ENCODE measurements around the gene CASP8AP2. TPM values are rescaled to one million over a fixed set of nuclear protein-coding genes. Genes with fewer than 3 reads are reported as not detected.
"Not testable (repeated sequence)": the region's sequence is repeated elsewhere in the genome, so short reads cannot be mapped to it uniquely, and the experiment has no call there.

CASP8AP2 gene
- total RNA-seq (2022) (11.3 and 11.5 TPM in 2 replicates), Bru-seq, nascent RNA (percentile 67 among the genes with signal in this experiment), BruChase-seq, experiment 1, labeled RNA remaining after a 6-hour chase (percentile 75 among the genes with signal in this experiment), BruChase-seq, experiment 2, labeled RNA remaining after a 2-hour chase (percentile 84 among the genes with signal in this experiment)
- long read RNA-seq, partial matches to known transcripts = 0 of 4 reads
- long read RNA-seq, other reads (novel, unspliced or antisense) = 4 of 4 reads

- POLR2A ChIA-PET = interaction anchor here (0.6 to 4.1 kb wide), 19 partner anchors 10 to 1418 kb away, joined by 3 to 131 read pairs (median 4); partner anchors contain the start of genes LYRM2, MAP3K7, MDN1 and PNRC1
- no peak for TF ChIP-seq CTCF (IDR thresholded peaks at IDR 0.05; ENCODE audit: unreplicated experiment)
- H3K27ac Mint-ChIP-seq (ENCODE audit: low read depth, unreplicated experiment) = peak within 1 kb of the TSS; percentile 73
- H3K9me3 Mint-ChIP-seq (ENCODE audit: unreplicated experiment) = no peaks in the 10 kb centered on the region
- peaks cover 28% of the 10 kb centered on the region for H3K36me3 Mint-ChIP-seq (ENCODE audit: insufficient read depth, unreplicated experiment)
- CTCF ChIA-PET = interaction anchor here (0.5 to 1.7 kb wide), 2 partner anchors 10 to 111 kb away, joined by 3 to 12 read pairs; partner anchors contain the start of gene MDN1
- DNase-seq (ENCODE audit: unreplicated experiment) = peak; percentile 99
- no peaks in the 10 kb centered on the region for H3K27me3 Mint-ChIP-seq (ENCODE audit: insufficient read depth, unreplicated experiment)
- peaks cover 7% of the 10 kb centered on the region for H3K4me1 Mint-ChIP-seq (ENCODE audit: insufficient read depth, unreplicated experiment)
- BruUV-seq (replicated peaks) = no TSS peak
- peak within 1 kb of the TSS; percentile 100 for H3K4me3 Mint-ChIP-seq (ENCODE audit: unreplicated experiment)
- intact Hi-C loops (cut with micrococcal nuclease) = no loop called here
These were observed at the start of gene CASP8AP2 for GRCh38 chr6:89829472-89830169. CASP8AP2 (plus strand) TSS chr6:89829880.

GRCh38 chr6:89781070-89782034, 48.3 kb upstream of the CASP8AP2 start:
- CTCF ChIA-PET = no interaction called here

GRCh38 chr6:89782222-89782621, 47.5 kb upstream of the CASP8AP2 start:
- DNase-seq (ENCODE audit: unreplicated experiment) = no peak
- CTCF ChIA-PET = interaction anchor here (0.8 kb wide), 1 partner anchor 14 kb away, joined by 3 read pairs; no protein-coding TSS in a partner anchor
- TF ChIP-seq CTCF (IDR thresholded peaks at IDR 0.05; ENCODE audit: unreplicated experiment) = no peak

More at GRCh38 chr6:89781070-89782034, 48.3 kb upstream of the CASP8AP2 start:
- H3K9me3 Mint-ChIP-seq (ENCODE audit: unreplicated experiment) = no peaks in the 10 kb centered on the region
- no peak overlapping the region for H3K4me3 Mint-ChIP-seq (ENCODE audit: unreplicated experiment)
- H3K27ac Mint-ChIP-seq (ENCODE audit: low read depth, unreplicated experiment) = peak overlapping the region; percentile 49
- peaks cover 78% of the 10 kb centered on the region for H3K36me3 Mint-ChIP-seq (ENCODE audit: insufficient read depth, unreplicated experiment)
- BruUV-seq (replicated peaks) = no TSS peak
- intact Hi-C loops (cut with micrococcal nuclease) = no loop called here
- POLR2A ChIA-PET = interaction anchor here (0.7 kb wide), 2 partner anchors 48 to 84 kb away, joined by 3 read pairs; partner anchors contain the start of gene CASP8AP2
- no peak for DNase-seq (ENCODE audit: unreplicated experiment)
- no peaks in the 10 kb centered on the region for H3K27me3 Mint-ChIP-seq (ENCODE audit: insufficient read depth, unreplicated experiment)
- no peaks in the 10 kb centered on the region for H3K4me1 Mint-ChIP-seq (ENCODE audit: insufficient read depth, unreplicated experiment)
- no peak for TF ChIP-seq CTCF (IDR thresholded peaks at IDR 0.05; ENCODE audit: unreplicated experiment)

GRCh38 chr6:89783293-89783692, 46.4 kb upstream of the CASP8AP2 start:
- H3K4me3 Mint-ChIP-seq (ENCODE audit: unreplicated experiment); H3K4me1 Mint-ChIP-seq (ENCODE audit: insufficient read depth, unreplicated experiment); BruUV-seq (replicated peaks); H3K27ac Mint-ChIP-seq (ENCODE audit: low read depth, unreplicated experiment); H3K9me3 Mint-ChIP-seq (ENCODE audit: unreplicated experiment); intact Hi-C loops (cut with micrococcal nuclease); DNase-seq (ENCODE audit: unreplicated experiment); H3K27me3 Mint-ChIP-seq (ENCODE audit: insufficient read depth, unreplicated experiment): not testable (repeated sequence)
- CTCF ChIA-PET = interaction anchor here (0.7 kb wide), 1 partner anchor 20 kb away, joined by 3 read pairs; no protein-coding TSS in a partner anchor
- peaks cover 80% of the 10 kb centered on the region for H3K36me3 Mint-ChIP-seq (ENCODE audit: insufficient read depth, unreplicated experiment)
- POLR2A ChIA-PET = interaction anchor here (0.7 to 1.4 kb wide), 2 partner anchors 19 to 46 kb away, joined by 4 read pairs; no protein-coding TSS in a partner anchor

More at GRCh38 chr6:89782222-89782621, 47.5 kb upstream of the CASP8AP2 start:
- H3K27ac Mint-ChIP-seq (ENCODE audit: low read depth, unreplicated experiment) = peak overlapping the region; percentile 49
- no peaks in the 10 kb centered on the region for H3K4me1 Mint-ChIP-seq (ENCODE audit: insufficient read depth, unreplicated experiment)
- no peaks in the 10 kb centered on the region for H3K9me3 Mint-ChIP-seq (ENCODE audit: unreplicated experiment)
- intact Hi-C loops (cut with micrococcal nuclease) = no loop called here
- no TSS peak for BruUV-seq (replicated peaks)
- POLR2A ChIA-PET = interaction anchor here (0.7 to 0.9 kb wide), 3 partner anchors 15 to 47 kb away, joined by 3 read pairs; partner anchors contain the start of genes CASP8AP2 and MDN1
- H3K4me3 Mint-ChIP-seq (ENCODE audit: unreplicated experiment) = no peak overlapping the region
- H3K27me3 Mint-ChIP-seq (ENCODE audit: insufficient read depth, unreplicated experiment) = no peaks in the 10 kb centered on the region
- peaks cover 75% of the 10 kb centered on the region for H3K36me3 Mint-ChIP-seq (ENCODE audit: insufficient read depth, unreplicated experiment)
